ENCODE results near the gene KCNN2.
"Not testable (repeated sequence)": the region's sequence is repeated elsewhere in the genome, so short reads cannot be mapped to it uniquely, and the experiment has no call there.

The KCNN2 gene

GRCh38 chr5:114418176-114419066, 56.6 kb downstream of the KCNN2 start:
- DNase-seq: no peak

GRCh38 chr5:114419067-114419388, 57.2 kb downstream of the KCNN2 start:
- DNase-seq: no peak

GRCh38 chr5:114419959-114420358, 58.1 kb downstream of the KCNN2 start:
- no peak for DNase-seq

GRCh38 chr5:114427204-114427603, 65.3 kb downstream of the KCNN2 start:
- no peak for DNase-seq

DNA sequence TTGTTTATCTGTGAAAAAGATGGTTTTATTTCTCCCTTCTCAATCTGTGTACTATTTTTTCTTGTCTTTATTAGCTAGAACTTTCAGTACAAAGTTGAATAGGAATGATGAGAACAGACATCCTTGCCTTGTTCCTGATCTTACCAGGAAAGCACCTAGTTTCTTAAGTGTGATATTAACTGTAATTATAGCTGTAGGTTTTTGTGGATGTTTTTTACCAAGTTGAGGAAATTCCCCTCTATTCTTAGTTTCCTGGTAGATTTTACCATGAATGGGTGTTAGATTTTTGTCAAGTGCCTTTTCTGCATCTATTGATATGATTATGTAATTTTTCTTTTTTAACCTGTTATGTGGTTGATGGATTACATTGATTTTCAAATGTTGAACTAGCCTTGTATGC, 68.7 kb downstream of the KCNN2 start:
- no peak for DNase-seq

- DNase-seq: not testable (repeated sequence)
Observed at GRCh38 chr5:114432684-114433083, 70.8 kb downstream of the KCNN2 start.

DNA sequence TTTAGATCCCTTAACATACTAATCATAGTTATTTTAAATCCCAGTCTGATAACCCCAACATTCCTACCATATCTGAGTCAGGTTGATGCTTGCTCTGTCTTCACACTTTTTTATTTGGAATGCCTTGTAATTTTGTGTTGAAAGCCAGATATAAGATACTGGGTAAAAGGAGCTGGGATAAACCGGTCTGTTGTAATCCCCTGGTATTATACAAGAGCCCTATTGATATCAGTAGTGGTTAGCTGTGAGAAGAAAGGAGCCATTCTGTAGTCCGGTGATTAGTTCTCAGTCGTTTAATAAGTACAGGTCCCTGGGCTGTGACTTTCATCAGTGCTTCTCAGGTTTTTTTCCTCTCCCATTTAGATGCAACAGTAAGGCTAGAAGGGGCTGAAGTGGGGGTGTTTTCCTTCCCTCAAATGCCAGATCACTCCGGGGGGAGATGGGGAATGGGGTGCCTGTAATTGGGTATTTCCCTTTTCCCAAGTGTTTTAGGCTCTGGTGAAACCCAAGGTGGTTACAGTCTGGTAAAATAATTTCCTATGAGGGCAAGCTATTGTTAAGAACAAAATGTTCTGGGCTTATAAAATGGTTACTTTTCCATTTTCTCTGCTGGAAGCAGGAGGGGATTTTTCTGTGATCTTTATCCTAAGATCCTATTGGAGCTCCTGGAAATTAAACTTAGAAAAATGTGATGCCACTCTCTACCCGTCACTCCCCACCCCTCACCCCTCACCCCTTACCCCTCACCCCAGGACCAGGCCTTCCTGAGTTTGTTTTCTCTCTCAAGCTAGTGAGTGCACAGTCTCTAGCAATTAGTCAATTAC, 72.7 kb downstream of the KCNN2 start:
- DNase-seq: no peak

DNA sequence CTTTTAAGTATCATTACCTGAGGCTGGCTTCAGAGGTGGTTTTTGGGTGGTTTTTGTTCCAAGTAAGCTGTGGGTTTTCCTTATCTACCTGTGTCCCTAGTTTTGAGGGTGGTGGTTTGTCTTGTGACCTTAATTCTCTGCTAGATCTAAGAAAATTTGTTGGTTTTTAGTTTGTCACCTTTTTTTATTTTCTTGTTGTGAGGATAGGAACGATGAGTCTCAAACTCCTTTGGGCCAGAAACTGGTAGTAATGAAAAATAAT, 73.3 kb downstream of the KCNN2 start:
- no peak for DNase-seq

- DNase-seq: no peak
Observed at GRCh38 chr5:114435885-114436299, 74.0 kb downstream of the KCNN2 start.

DNA sequence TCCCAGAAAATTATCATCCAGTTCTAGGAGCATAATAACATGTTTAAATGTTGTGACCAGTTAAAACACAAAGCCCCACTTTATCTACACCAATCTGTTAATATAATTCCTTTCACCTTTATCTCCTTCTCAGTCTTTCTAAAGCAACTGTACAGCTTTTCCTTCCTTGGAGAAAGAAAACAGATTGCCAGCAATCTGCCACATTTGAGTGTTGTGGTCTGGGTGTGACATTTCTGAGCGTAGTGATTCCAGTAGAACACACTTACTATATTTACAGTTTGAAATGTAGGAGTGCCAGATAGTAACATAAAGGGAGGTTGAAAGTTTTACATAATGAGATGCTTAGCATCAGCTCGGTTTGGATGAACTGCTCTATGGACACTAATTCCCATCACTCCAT, 76.1 kb downstream of the KCNN2 start:
- no peak for DNase-seq

- DNase-seq: no peak
Observed at GRCh38 chr5:114438471-114438870, 76.6 kb downstream of the KCNN2 start.

DNA sequence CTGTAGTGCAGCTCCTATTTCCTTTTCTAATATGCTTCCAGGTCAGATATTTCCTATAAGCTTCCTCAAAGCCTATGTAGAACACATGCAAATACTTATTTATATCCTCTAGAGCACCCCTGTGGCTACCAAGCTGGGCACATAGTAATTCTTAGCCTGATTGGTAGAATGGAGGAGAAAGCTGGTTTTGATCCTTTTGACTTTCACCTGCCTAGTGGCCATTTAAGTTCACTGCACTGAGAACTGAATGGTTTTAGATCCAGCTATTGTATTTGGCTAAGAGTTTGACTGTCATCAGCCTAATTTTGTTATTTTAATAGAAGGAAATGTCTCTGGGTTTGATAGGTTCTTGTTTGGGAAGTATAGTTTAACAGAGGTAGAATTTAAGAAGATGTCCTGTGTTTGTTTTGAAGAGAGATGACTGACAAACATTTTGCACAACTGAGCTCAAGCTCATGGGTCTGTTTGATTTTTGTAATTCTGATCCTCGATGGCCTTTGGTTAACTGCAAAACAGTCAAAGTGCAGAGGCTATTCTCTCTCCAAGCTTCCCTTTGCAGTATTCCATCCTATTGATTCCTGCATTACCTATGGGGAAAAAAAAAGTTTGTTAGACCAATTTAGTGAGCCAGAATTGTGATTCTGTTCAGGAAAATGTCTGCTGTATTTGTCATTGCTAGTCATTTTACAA, 85.4 kb downstream of the KCNN2 start:
- no peak for DNase-seq

- no peak for DNase-seq
Observed at GRCh38 chr5:114448481-114448880, 86.6 kb downstream of the KCNN2 start.

DNA sequence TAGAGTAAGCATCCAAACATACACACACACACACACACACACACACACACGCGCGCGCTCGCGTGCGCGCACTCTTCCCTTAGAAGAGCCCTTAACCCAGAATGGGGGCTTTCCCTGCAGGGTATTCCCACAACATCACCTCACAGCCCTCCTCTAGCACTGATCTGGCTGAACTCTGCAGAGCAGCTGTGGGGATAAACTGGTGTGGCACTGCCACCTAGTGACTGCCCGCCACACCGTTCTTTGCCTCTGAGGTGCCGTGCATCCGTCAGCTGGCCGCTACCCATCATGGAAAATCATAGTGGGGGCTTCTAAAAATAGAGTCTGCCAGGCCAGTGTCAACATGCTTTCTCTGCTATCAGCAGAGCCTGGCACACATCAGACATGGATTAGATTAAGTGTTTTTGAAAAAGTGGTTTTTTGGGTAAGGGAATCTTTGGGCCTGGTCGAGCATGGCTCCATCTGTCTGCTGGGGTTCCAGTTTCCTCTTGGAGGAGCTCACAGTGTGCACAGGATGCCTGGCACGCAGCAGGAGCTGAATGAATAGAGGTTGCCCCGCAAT, 88.1 kb downstream of the KCNN2 start:
- peak in 49 of 51 donors; percentile 6 to 83 (median 57) for DNase-seq

GRCh38 chr5:114450437-114450836, 88.6 kb downstream of the KCNN2 start:
- peak in 1 of 51 donors; percentile 36 for DNase-seq

DNA sequence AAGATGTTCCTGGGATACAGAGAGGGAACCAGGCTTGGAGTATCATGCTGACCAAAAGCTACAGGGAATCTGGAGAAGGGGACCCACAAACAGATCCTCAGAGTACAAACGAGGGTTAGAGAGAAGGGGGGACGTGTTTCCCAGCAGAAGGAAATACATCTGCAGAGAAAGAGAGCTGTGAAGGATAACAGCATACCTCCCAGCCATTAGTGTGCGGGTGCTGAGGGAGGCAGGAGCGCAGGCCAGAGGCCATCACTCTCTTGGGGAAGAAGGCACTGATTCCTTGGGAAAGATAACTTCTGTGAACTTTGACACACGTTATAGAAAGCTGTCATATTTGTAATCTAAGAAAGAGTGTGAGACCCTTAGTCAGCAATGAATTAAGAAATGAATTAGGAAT, 96.9 kb downstream of the KCNN2 start:
- DNase-seq: no peak

DNA sequence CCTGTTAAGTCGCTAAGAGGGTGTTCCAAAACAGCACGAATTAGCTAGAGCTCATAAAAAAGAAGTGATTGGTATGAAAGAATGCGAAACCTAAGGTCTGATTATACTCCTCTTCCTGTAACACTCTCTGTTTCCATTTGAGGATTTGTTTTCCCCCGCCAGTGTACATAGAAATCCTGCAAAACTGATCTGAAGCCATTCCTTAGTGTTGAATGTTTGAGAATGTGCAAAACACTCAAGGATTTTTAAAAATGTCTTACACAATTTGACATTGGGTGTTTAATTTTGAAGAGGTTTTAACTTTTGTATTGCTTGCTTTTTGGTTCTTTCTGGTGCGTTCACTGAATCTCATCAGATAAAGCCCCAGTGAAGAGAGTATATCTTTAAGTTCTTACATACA, 105.3 kb downstream of the KCNN2 start:
- no peak for DNase-seq

DNA sequence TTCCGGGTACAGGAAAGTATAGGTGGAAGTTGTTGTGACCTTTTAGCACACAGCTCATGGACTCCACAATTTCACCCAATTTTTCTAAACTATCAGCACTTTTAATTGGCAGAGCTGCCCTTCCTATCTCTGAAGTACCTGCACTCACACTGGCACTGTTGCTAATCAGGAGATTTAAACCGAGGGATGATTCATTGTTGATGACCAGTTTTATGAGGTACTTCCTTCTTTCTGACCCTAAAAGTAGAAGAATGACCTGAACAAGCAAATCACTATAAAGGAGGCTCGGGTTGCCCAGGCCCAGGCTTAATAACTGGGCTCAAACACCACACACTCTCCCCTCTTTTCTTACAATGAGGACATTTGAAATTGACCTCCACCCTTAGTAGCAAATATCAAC, 105.9 kb downstream of the KCNN2 start:
- DNase-seq: no peak

GRCh38 chr5:114469372-114469771, 107.5 kb downstream of the KCNN2 start:
- DNase-seq: no peak

DNA sequence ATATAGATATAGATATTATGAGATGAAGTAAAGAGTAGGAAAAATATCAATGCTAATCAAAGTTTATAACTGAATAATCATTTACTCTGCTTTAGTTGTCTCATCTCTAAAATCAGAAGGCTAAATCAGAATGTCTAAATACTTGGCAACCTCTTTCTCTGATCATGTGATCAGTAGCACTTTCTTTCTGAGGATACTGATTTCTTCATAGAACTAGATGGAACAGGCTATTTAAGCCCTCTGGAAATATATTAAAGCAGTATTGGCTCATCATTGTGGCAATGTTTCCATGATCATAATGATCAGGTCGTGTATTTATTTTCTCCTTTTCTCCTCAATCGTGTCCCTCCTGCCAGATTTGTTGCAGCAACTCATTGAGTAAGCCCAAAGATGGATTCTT, 109.7 kb downstream of the KCNN2 start:
- no peak for DNase-seq

GRCh38 chr5:114473541-114473940, 111.7 kb downstream of the KCNN2 start:
- no peak for DNase-seq

- no peak for DNase-seq
Observed at GRCh38 chr5:114477816-114478334, 116.0 kb downstream of the KCNN2 start.

All from hypothalamus (tissue), 51 donors.